Stimulated activated CD4-positive, alpha-beta T cell treated with anti-CD3 and anti-CD28 coated beads, Interleukin-15, amount 100 ng/mL, for 48 hours (primary cell): Measurements from ENCODE around the gene RHOT1.

ENCODE experiments used
- DNase-seq, 2 donors: peaks; one replicate each; pipeline ENCODE4 v3.0.0-alpha.2; 2020; ENCODE audit warnings: low read depth in 2 of 2

The RHOT1 gene

GRCh38 chr17:32269377-32269776, 127.1 kb downstream of the RHOT1 start:
- DNase-seq = no peak

DNA sequence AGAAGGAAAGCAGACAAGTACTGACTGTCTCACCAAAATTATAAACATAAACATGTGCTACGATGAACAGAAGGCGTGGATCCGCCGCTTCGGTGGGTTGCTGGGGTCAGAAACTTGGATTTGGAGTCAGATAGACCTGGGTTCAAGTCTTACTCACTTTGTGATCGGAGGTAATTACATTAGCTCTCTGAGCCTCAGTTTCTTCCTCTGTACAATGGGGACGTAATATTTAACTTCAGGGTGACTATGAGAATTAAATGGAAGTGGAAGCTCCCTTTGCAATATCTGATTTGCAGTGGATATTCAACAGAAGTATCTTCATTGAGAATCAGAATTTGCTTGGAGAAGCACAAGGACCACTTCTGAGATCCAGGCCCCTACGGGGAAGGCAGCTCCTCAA, 129.5 kb downstream of the RHOT1 start:
- DNase-seq = no peak

GRCh38 chr17:32274101-32274500, 131.8 kb downstream of the RHOT1 start:
- DNase-seq = no peak

- no peak for DNase-seq
Measured at GRCh38 chr17:32274643-32275042, 132.3 kb downstream of the RHOT1 start.
